Liver (tissue), 9 donors: ENCODE data around the gene BTBD19. TPM values are rescaled to one million over a fixed set of nuclear protein-coding genes. Genes with fewer than 3 reads are reported as not detected.
"Not testable (repeated sequence)": the region's sequence is repeated elsewhere in the genome, so short reads cannot be mapped to it uniquely, and the experiment has no call there.

Experiments
- DNase-seq: peaks from one replicate; pipeline ENCODE4 v3.0.0-alpha.2; 2017; ENCODE audit warnings: low spot score
- H3K27ac ChIP-seq, 2 donors: one replicate each; pipeline ENCODE4 v1.7.0; 2013; ENCODE audit warnings: inconsistent platforms in 2 of 2, low read length in 2 of 2, control low read depth in 1 of 2, low read depth in 1 of 2, mild to moderate bottlenecking in 1 of 2
- H3K27me3 ChIP-seq, 4 donors: one replicate each; pipeline versions ENCODE4 v1.6.1 to v1.7.0; 2013; ENCODE audit warnings: low read length in 3 of 4, inconsistent platforms in 1 of 4, mild to moderate bottlenecking in 1 of 4, moderate library complexity in 1 of 4; ENCODE audit not compliant: control insufficient read depth in 4 of 4, insufficient read depth in 4 of 4
- H3K36me3 ChIP-seq, 4 donors: one replicate each; pipeline versions ENCODE4 v1.6.1 to v1.7.0; 2013; ENCODE audit warnings: low read length in 3 of 4, mild to moderate bottlenecking in 3 of 4, low read depth in 1 of 4, moderate library complexity in 1 of 4; ENCODE audit not compliant: control insufficient read depth in 4 of 4, insufficient read depth in 3 of 4
- H3K4me1 ChIP-seq, 4 donors: one replicate each; pipeline versions ENCODE4 v1.6.1 to v1.7.0; 2013; ENCODE audit warnings: low read length in 3 of 4, mild to moderate bottlenecking in 3 of 4, moderate library complexity in 1 of 4; ENCODE audit not compliant: control insufficient read depth in 4 of 4, insufficient read depth in 4 of 4
- H3K4me3 ChIP-seq, 3 donors: one replicate each; pipeline versions ENCODE4 v1.6.1 to v1.7.0; 2013; ENCODE audit warnings: low read length in 3 of 3, control low read depth in 1 of 3, low read depth in 1 of 3, mild to moderate bottlenecking in 1 of 3
- H3K9ac ChIP-seq, 2 donors: one replicate each; pipeline ENCODE4 v1.7.0; 2013; ENCODE audit warnings: low read length in 2 of 2, mild to moderate bottlenecking in 2 of 2, moderate library complexity in 2 of 2, control low read depth in 1 of 2, low read depth in 1 of 2
- H3K9me3 ChIP-seq, 4 donors: one replicate each; pipeline versions ENCODE4 v1.6.1 to v1.7.0; 2013; ENCODE audit warnings: low read length in 3 of 4; ENCODE audit not compliant: control insufficient read depth in 4 of 4
- ATF3 ChIP-seq: IDR thresholded peaks from 2 replicates; pipeline ENCODE4 v1.6.1; 2016; ENCODE audit warnings: antibody characterized with exemption
- CTCF ChIP-seq: fragments of 150-350 bp; IDR thresholded peaks from 2 replicates; pipeline ENCODE4 v1.5.1; 2017; ENCODE audit warnings: improper control_type of control experiment, low read depth, low read length; ENCODE audit not compliant: missing input control
- EGR1 ChIP-seq, 2 donors: IDR thresholded peaks; 2 replicates each; pipeline ENCODE4 v1.6.1; 2016 to 2018; ENCODE audit warnings: antibody characterized with exemption in 2 of 2, low read depth in 2 of 2
- FOXA1 ChIP-seq: IDR thresholded peaks from 2 replicates; pipeline ENCODE4 v1.6.1; 2016; ENCODE audit warnings: antibody characterized with exemption
- FOXA2 ChIP-seq: IDR thresholded peaks from 2 replicates; pipeline ENCODE4 v1.6.1; 2016; ENCODE audit warnings: antibody characterized with exemption
- GABPA ChIP-seq, 2 donors: IDR thresholded peaks in 1 of 2; conservative IDR thresholded peaks in 1 of 2; 2 replicates each; pipeline ENCODE4 v1.6.1; 2016; ENCODE audit warnings: antibody characterized with exemption in 2 of 2, mild to moderate bottlenecking in 1 of 2, moderate library complexity in 1 of 2
- HNF4A ChIP-seq, 2 donors: conservative IDR thresholded peaks; 2 replicates each; pipeline ENCODE4 v1.6.1; 2016; ENCODE audit warnings: antibody characterized with exemption in 2 of 2, mild to moderate bottlenecking in 2 of 2
- HNF4G ChIP-seq: IDR thresholded peaks from 2 replicates; pipeline ENCODE4 v1.6.1; 2016; ENCODE audit warnings: antibody characterized with exemption
- MAX ChIP-seq: IDR thresholded peaks from 2 replicates; pipeline ENCODE4 v1.6.1; 2016; ENCODE audit warnings: antibody characterized with exemption
- NR2F2 ChIP-seq: IDR thresholded peaks from 2 replicates; pipeline ENCODE4 v1.6.1; 2016; ENCODE audit warnings: antibody characterized with exemption
- REST ChIP-seq: IDR thresholded peaks from 2 replicates; pipeline ENCODE4 v1.6.1; 2016; ENCODE audit warnings: antibody characterized with exemption, mild to moderate bottlenecking
- RXRA ChIP-seq, 2 donors: IDR thresholded peaks; 2 replicates each; pipeline ENCODE4 v1.6.1; 2017 to 2018; ENCODE audit warnings: antibody characterized with exemption in 2 of 2, mild to moderate bottlenecking in 1 of 2
- SP1 ChIP-seq: IDR thresholded peaks from 2 replicates; pipeline ENCODE4 v1.6.1; 2018; ENCODE audit warnings: antibody characterized with exemption, mild to moderate bottlenecking
- TAF1 ChIP-seq: conservative IDR thresholded peaks from 2 replicates; pipeline ENCODE4 v1.6.1; 2016; ENCODE audit warnings: antibody characterized with exemption, mild to moderate bottlenecking
- YY1 ChIP-seq: IDR thresholded peaks from 2 replicates; pipeline ENCODE4 v1.6.1; 2016; ENCODE audit warnings: antibody characterized with exemption, mild to moderate bottlenecking
- ZBTB33 ChIP-seq: IDR thresholded peaks from 2 replicates; pipeline ENCODE4 v1.6.1; 2016; ENCODE audit warnings: antibody characterized with exemption
- WGBS: extraction: QIAGEN DNeasy Blood & Tissue Kit; methylation state at CpG from one replicate; pipeline ENCODE4 v1.1.7; 2013; 5-methylcytosine and 5-hydroxymethylcytosine counted together
- polyA plus RNA-seq, 2 donors: library from polyadenylated mRNA; stranded (reverse) in 1 of 2; unstranded in 1 of 2; fragments of 200-250 nt in 1 of 2; fragments of >200 nt in 1 of 2; fragmentation: Nextera tagmentation in 1 of 2; extraction: Ambion mirVana in 1 of 2; gene quantifications; one replicate each; pipeline versions ENCODE4 v1.2.1 to v1.2.3, GENCODE V29; 2013 to 2015
- total RNA-seq, 2 donors: library from RNA; depleted of rRNA; stranded (reverse); fragments of >200 nt; gene quantifications; one replicate each; pipeline ENCODE4 v1.2.3, GENCODE V29; 2014
- donor health status: healthy.
- donor health status: healthy.
- donor health status: healthy.
- donor health status: healthy.
- donor health status: healthy.

The BTBD19 gene
- total and polyA plus RNA-seq, 4 donors = 1.3 to 3.1 (median 2.6) TPM

GRCh38 chr1:44822131-44822701, 13.9 kb downstream of the BTBD19 start (continued):
- TF ChIP-seq TAF1 (no peak), REST (no peak)

- Histone ChIP-seq H3K27me3 (no peaks in the 10 kb centered on the region), H3K4me3 (no peak overlapping the region), H3K27ac (no peak overlapping the region), H3K9ac (no peak overlapping the region), H3K4me1 (peaks cover 2 to 25% (median 12%) of the 10 kb centered on the region in 4 donors), H3K9me3 (no peaks in the 10 kb centered on the region), H3K36me3 (no peaks in the 10 kb centered on the region)
- no peak for TF ChIP-seq NR2F2
- TF ChIP-seq FOXA1 = no peak
- TF ChIP-seq ZBTB33 = no peak
- no peak for TF ChIP-seq YY1
- TF ChIP-seq RXRA (IDR thresholded peaks at IDR 0.05) = no peak
- no peak for TF ChIP-seq GABPA (IDR thresholded peaks at IDR 0.05 in 1 of 2, conservative IDR thresholded peaks at IDR 0.05 in 1 of 2)
- no peak for TF ChIP-seq FOXA2
- TF ChIP-seq CTCF = no peak
- TF ChIP-seq MAX = no peak
- TF ChIP-seq HNF4G = no peak
- no peak for TF ChIP-seq SP1
- no peak for TF ChIP-seq ATF3
- no peak for TF ChIP-seq REST
- no peak for TF ChIP-seq TAF1
- TF ChIP-seq HNF4A (conservative IDR thresholded peaks at IDR 0.05) = no peak
- TF ChIP-seq EGR1 (IDR thresholded peaks at IDR 0.05; ENCODE audit: low read depth in 2 of 2) = no peak
- DNase-seq = no peak
- WGBS = 90% methylated on average over 15 of the region's 15 CpGs
These were observed 14.7 kb downstream of the BTBD19 start for GRCh38 chr1:44822981-44823451.

GRCh38 chr1:44824392-44824791, 16.1 kb downstream of the BTBD19 start:
- H3K36me3 ChIP-seq, DNase-seq, H3K4me3 ChIP-seq, H3K9me3 ChIP-seq, H3K27me3 ChIP-seq, H3K9ac ChIP-seq, H3K27ac ChIP-seq: not testable (repeated sequence)
- H3K4me1 ChIP-seq = peaks cover 2 to 18% (median 9%) of the 10 kb centered on the region in 4 donors
- WGBS = 96% methylated on average over 6 of the region's 6 CpGs
